Karpas-422 (cell line): Measurements from ENCODE around the gene SHISA5. TPM values are rescaled to one million over a fixed set of nuclear protein-coding genes. Genes with fewer than 3 reads are reported as not detected.
"Not testable (repeated sequence)": the region's sequence is repeated elsewhere in the genome, so short reads cannot be mapped to it uniquely, and the experiment has no call there.

ENCODE experiments used
- DNase-seq: peaks from one replicate; pipeline ENCODE4 v3.0.0-alpha.2; 2015
- H2AFZ ChIP-seq: fragments of 200-600 bp; sonication (generic); 2 replicates; pipeline ENCODE4 v1.6.1; 2014; ENCODE audit warnings: antibody characterized with exemption, low read length, mixed read lengths
- H3K27ac ChIP-seq: fragments of 200-600 bp; sonication (generic); 2 replicates; pipeline ENCODE4 v1.5.1; 2014; ENCODE audit warnings: mild to moderate bottlenecking, low read length, moderate library complexity
- H3K27me3 ChIP-seq: fragments of 200-600 bp; sonication (generic); 2 replicates; pipeline ENCODE4 v1.6.1; 2014; ENCODE audit warnings: low read length, mixed read lengths
- H3K36me3 ChIP-seq: fragments of 200-600 bp; sonication (generic); 2 replicates; pipeline ENCODE4 v1.6.1; 2014; ENCODE audit warnings: low read length, mixed read lengths; ENCODE audit not compliant: insufficient read depth
- H3K4me1 ChIP-seq: fragments of 200-600 bp; sonication (generic); 2 replicates; pipeline ENCODE4 v1.6.1; 2014; ENCODE audit warnings: mild to moderate bottlenecking, low read length, mixed read lengths
- H3K4me2 ChIP-seq: fragments of 200-600 bp; sonication (generic); 2 replicates; pipeline ENCODE4 v1.6.1; 2014; ENCODE audit warnings: low read length, low read depth, mild to moderate bottlenecking; ENCODE audit not compliant: poor library complexity, severe bottlenecking
- H3K4me3 ChIP-seq: fragments of 200-600 bp; sonication (generic); 2 replicates; pipeline ENCODE4 v1.5.1; 2014; ENCODE audit warnings: mild to moderate bottlenecking, antibody characterized with exemption, low read length, mixed read lengths
- H3K79me2 ChIP-seq: fragments of 200-600 bp; sonication (generic); 2 replicates; pipeline ENCODE4 v1.6.1; 2014; ENCODE audit warnings: mild to moderate bottlenecking, low read length, mixed read lengths
- H3K9ac ChIP-seq: fragments of 200-600 bp; sonication (generic); 2 replicates; pipeline ENCODE4 v1.6.0; 2014; ENCODE audit warnings: low read length
- H3K9me2 ChIP-seq: fragments of 200-600 bp; sonication (generic), shearing (Covaris generic); replicated peaks from 2 replicates; pipeline ENCODE4 v1.6.0; 2014; ENCODE audit warnings: mild to moderate bottlenecking, low read length, moderate library complexity; ENCODE audit not compliant: insufficient read depth
- H3K9me3 ChIP-seq: fragments of 300-700, 200-600 bp; sonication (generic); 2 replicates; pipeline ENCODE4 v1.6.1; 2014; ENCODE audit warnings: low read length, mixed read lengths
- H4K20me1 ChIP-seq: fragments of 200-600 bp; sonication (generic); 2 replicates; pipeline ENCODE4 v1.6.1; 2014; ENCODE audit warnings: mild to moderate bottlenecking, antibody characterized with exemption, low read length, low read depth; ENCODE audit not compliant: insufficient read depth
- total RNA-seq: library from RNA; depleted of rRNA; stranded (reverse); fragments of >200 nt; shearing (Covaris generic); gene quantifications from 2 replicates; pipeline ENCODE4 v1.2.3, GENCODE V29; 2014; ENCODE audit warnings: low replicate concordance

The SHISA5 gene
- total RNA-seq, 1 experiment from 2014 or later: 149 TPM

DNA sequence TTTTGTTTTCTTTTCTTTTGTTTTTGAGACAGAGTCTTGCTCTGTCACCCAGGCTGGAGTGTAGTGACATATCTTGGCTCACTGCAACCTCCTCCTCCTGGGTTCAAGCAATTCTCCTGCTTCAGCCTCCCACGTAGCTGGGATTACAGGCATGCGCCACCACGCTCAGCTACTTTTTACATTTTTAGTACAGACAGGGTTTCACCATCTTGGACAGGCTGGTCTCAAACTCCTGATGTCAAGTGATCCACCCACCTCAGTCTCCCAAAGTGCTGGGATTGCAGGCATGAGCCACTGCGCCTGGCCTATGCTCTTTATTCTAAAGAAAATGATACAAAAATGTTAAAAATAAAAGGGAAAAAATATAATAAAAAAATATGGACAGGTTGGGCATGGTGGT is 26.7 kb upstream of the SHISA5 start:
- not testable (repeated sequence) for H3K4me3 ChIP-seq, H3K79me2 ChIP-seq, H3K27ac ChIP-seq, H3K9ac ChIP-seq, H3K9me3 ChIP-seq, H3K27me3 ChIP-seq, DNase-seq, H3K4me2 ChIP-seq, H3K9me2 ChIP-seq, H4K20me1 ChIP-seq, H2AFZ ChIP-seq, H3K4me1 ChIP-seq
- H3K36me3 ChIP-seq: peaks cover 31% of the 10 kb centered on the region

DNA sequence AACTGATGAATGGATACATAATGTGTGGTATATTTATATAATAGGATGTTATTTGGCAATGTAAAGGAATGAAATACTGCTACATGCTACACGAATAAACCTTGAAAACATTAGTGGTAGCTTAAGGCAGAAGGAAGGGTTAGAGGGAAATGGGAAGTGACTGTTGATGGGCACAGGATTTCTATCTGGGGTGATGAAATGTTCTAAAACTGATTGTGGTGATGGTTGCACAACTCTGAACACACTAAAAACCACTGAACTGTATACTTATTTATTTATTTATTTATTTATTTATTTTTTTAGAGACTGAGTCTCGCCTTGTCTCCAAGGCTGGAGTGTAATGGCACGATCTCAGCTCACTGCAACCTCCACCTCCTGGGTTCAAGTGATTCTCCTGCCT is 24.8 kb upstream of the SHISA5 start:
- Histone ChIP-seq H2AFZ (no peak overlapping the region), H3K9me2 (no peaks in the 10 kb centered on the region), H3K4me1 (no peaks in the 10 kb centered on the region), H3K4me3 (no peak overlapping the region), H3K27ac (no peak overlapping the region), H3K27me3 (no peaks in the 10 kb centered on the region), H3K9me3 (no peaks in the 10 kb centered on the region), H3K79me2 (no peaks in the 10 kb centered on the region), H4K20me1 (no peaks in the 10 kb centered on the region), H3K4me2 (no peak overlapping the region), H3K9ac (no peak overlapping the region), H3K36me3 (peaks cover 25% of the 10 kb centered on the region)
- DNase-seq: no peak

DNA sequence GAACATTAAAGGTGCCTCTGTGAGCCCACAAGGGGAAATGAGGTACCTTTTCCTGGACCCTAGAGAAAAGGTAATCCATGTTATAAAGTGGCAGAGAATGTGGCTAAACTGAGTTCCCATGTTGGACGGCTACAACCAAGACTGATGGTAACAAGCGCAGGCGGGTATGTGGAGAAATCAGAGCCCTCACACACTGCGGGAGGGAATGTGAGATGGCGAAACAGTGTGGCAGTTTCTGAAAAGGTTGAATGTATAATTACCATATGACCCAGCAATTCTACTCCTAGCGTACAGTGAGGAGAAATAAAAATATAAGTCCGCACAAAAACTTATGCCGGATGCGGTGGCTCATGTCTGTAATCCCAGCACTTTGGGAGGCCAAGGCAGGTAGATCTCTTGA is 24.1 kb upstream of the SHISA5 start:
- Histone ChIP-seq H3K4me3 (no peak overlapping the region), H3K27ac (no peak overlapping the region), H3K9ac (no peak overlapping the region), H4K20me1 (no peaks in the 10 kb centered on the region), H3K36me3 (peaks cover 25% of the 10 kb centered on the region), H3K9me3 (no peaks in the 10 kb centered on the region), H3K4me1 (no peaks in the 10 kb centered on the region), H3K4me2 (no peak overlapping the region), H3K79me2 (no peaks in the 10 kb centered on the region), H3K9me2 (no peaks in the 10 kb centered on the region), H2AFZ (no peak overlapping the region), H3K27me3 (no peaks in the 10 kb centered on the region)
- no peak for DNase-seq

DNA sequence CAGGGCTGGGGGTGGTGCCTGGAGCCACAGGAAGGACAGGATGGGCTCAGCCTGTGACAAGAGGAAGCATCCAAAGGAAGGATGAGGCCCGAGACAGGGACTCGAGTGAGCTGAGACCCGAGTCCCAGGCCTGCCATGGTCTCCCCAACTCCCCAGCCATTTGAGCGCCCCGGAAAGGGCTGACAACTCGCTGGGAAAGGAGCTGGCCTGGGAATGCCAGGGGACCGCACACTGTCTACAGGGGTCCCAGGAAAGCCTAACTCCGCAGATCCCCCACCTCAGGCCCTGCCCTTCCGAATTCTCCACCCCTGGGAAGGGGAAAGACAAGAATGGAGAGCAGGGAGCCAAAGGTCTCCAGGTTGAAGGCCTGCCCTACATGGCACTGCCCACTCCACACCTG is 21.0 kb upstream of the SHISA5 start:
- H2AFZ ChIP-seq: no peak overlapping the region
- H3K9ac ChIP-seq: no peak overlapping the region
- DNase-seq: no peak
- no peaks in the 10 kb centered on the region for H3K27me3 ChIP-seq
- H3K36me3 ChIP-seq: peaks cover 16% of the 10 kb centered on the region
- H3K4me2 ChIP-seq: no peak overlapping the region
- no peaks in the 10 kb centered on the region for H4K20me1 ChIP-seq
- no peaks in the 10 kb centered on the region for H3K9me2 ChIP-seq
- H3K4me1 ChIP-seq: no peaks in the 10 kb centered on the region
- H3K9me3 ChIP-seq: no peaks in the 10 kb centered on the region
- no peak overlapping the region for H3K4me3 ChIP-seq
- H3K27ac ChIP-seq: no peak overlapping the region
- no peaks in the 10 kb centered on the region for H3K79me2 ChIP-seq

DNA sequence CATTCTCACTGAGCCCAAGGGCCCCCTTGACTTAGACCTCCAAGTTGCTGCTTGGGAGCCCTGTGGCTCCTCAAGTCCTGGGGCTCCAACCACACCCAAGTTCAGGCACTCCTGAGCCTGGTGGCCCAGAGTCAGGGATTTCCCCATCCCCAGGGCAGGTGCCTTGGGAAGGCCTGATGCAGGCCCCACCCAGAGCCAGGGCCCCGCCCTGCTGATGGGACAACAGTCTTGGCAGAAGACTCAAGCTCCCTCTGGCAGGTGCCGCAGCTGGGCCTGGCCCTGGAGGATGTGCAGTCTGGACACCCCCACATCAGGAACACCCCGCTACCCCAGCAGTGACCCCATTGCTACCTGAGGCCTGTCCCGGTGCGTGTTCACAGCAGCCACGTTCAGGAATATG is 17.7 kb upstream of the SHISA5 start:
- H3K4me3 ChIP-seq: no peak overlapping the region
- H3K9me2 ChIP-seq: no peaks in the 10 kb centered on the region
- no peak overlapping the region for H2AFZ ChIP-seq
- H3K27ac ChIP-seq: no peak overlapping the region
- H3K27me3 ChIP-seq: no peaks in the 10 kb centered on the region
- H3K4me2 ChIP-seq: no peak overlapping the region
- no peak overlapping the region for H3K9ac ChIP-seq
- H3K79me2 ChIP-seq: no peaks in the 10 kb centered on the region
- no peaks in the 10 kb centered on the region; the same call in 1 of the 2 replicates for H3K36me3 ChIP-seq
- DNase-seq: no peak
- H3K4me1 ChIP-seq: no peaks in the 10 kb centered on the region
- no peaks in the 10 kb centered on the region for H4K20me1 ChIP-seq
- no peaks in the 10 kb centered on the region for H3K9me3 ChIP-seq

DNA sequence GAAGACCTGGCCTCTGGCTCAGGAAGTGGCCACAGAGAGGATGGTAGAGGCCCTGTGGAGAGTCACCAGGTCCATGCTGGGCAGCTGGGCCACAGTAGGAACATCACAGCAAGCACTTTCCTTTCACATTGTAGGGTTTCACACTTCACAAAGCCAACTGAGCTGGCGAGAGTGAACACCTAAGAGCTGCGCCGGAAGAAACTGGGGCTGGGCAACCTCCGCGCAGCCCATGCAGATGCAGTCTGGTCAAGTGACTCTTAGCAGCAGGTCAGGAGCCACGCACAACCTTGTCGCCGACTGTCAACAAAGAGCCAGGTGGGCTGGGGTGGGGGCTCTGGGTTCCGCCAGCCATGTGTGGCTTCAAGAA is 15.3 kb upstream of the SHISA5 start:
- Histone ChIP-seq H3K27ac (no peak overlapping the region), H3K9me2 (no peaks in the 10 kb centered on the region), H3K4me1 (peaks cover 13% of the 10 kb centered on the region), H3K79me2 (no peaks in the 10 kb centered on the region), H3K27me3 (no peaks in the 10 kb centered on the region), H3K9ac (no peak overlapping the region), H4K20me1 (no peaks in the 10 kb centered on the region), H3K4me2 (no peak overlapping the region), H3K4me3 (no peak overlapping the region), H3K9me3 (no peaks in the 10 kb centered on the region), H2AFZ (no peak overlapping the region), H3K36me3 (no peaks in the 10 kb centered on the region; the same call in 1 of the 2 replicates)
- no peak for DNase-seq

DNA sequence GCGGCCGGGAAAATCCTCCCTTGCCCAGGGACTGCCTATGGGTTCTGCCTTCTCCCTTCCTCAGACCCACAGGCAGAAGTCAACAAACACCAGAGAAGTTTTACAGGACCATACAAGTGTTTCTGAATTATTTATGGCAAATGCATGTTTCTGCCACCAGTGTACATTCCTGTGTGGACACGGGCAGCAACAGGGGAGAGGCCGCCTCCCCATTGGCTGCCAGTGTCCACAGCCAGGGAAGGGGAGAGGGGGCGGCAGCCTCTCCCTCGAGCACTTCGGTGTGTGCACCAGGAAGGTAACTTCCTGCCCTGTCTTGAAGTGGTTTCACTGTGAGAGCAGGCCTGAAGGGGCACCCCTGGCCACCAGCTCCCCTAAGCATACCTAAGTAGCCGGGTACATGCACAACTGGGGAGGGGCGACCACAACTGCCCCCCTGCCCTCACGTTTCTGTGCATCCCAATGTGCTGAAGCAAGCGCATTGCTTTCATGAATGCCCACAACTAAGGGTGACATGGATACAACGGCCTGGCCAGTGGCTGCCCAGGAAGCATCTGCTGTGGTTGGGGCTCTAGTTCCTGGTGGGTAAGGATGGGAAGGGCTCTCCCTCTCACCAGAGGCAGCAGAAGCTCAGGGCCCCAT is 14.8 kb upstream of the SHISA5 start:
- no peaks in the 10 kb centered on the region for H3K9me3 ChIP-seq
- no peak overlapping the region for H3K4me3 ChIP-seq
- H3K27ac ChIP-seq: no peak overlapping the region
- no peaks in the 10 kb centered on the region for H3K79me2 ChIP-seq
- no peaks in the 10 kb centered on the region; the same call in 1 of the 2 replicates for H3K36me3 ChIP-seq
- H3K9ac ChIP-seq: no peak overlapping the region
- H3K9me2 ChIP-seq: no peaks in the 10 kb centered on the region
- no peaks in the 10 kb centered on the region for H3K27me3 ChIP-seq
- H3K4me1 ChIP-seq: peaks cover 13% of the 10 kb centered on the region
- DNase-seq: no peak
- H2AFZ ChIP-seq: no peak overlapping the region
- no peaks in the 10 kb centered on the region for H4K20me1 ChIP-seq
- no peak overlapping the region for H3K4me2 ChIP-seq

DNA sequence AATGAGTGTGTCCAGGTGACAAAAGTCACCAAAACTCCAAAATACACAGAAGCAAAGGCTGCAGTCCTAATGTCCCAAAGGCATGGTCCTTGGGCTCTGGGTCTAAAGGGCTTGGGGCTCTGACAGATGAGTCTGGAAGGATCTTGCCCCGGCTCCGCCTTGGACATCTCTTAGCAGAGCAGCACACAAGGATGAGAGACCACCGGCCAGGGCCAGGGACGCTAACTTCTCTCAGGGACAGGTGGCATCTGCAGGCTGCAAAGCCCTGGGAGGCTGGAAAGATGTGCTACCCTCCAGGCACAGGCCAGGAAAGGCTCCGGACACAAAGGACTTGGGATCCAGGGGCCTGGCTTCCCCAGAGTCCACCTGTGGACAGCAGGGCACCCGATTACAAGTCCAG is 14.1 kb upstream of the SHISA5 start:
- Histone ChIP-seq H3K4me2 (no peak overlapping the region), H3K9me2 (no peaks in the 10 kb centered on the region), H3K4me3 (no peak overlapping the region), H2AFZ (no peak overlapping the region), H3K9me3 (no peaks in the 10 kb centered on the region), H3K79me2 (no peaks in the 10 kb centered on the region), H3K4me1 (peaks cover 13% of the 10 kb centered on the region), H3K9ac (no peak overlapping the region), H3K36me3 (no peaks in the 10 kb centered on the region; the same call in 1 of the 2 replicates), H4K20me1 (no peaks in the 10 kb centered on the region), H3K27me3 (no peaks in the 10 kb centered on the region), H3K27ac (no peak overlapping the region)
- no peak for DNase-seq

DNA sequence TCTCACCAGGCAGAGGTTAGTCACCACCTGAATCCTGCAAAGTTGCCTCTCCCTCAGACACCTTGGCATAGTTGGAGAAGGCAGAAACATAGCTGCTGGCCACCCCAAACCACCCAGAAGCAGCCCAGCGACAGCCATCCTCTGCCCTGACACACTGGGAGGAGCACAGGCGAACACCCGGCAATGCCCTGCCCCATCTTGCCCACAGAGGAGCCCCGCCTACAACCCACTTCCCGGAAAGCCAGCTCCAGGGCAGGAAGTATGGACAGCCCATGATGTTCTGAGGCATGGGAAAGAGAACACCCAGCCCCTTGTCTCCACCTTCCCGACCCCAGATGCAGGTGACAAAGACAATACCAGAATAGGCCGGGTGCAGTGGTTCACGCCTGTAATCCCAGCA is 12.6 kb upstream of the SHISA5 start:
- Histone ChIP-seq H2AFZ (no peak overlapping the region), H3K27me3 (no peaks in the 10 kb centered on the region), H3K4me2 (no peak overlapping the region), H3K36me3 (no peaks in the 10 kb centered on the region; the same call in 1 of the 2 replicates), H3K9me3 (no peaks in the 10 kb centered on the region), H3K4me1 (peaks cover 13% of the 10 kb centered on the region), H3K79me2 (no peaks in the 10 kb centered on the region), H3K27ac (no peak overlapping the region), H3K9me2 (no peaks in the 10 kb centered on the region), H3K9ac (no peak overlapping the region), H3K4me3 (no peak overlapping the region), H4K20me1 (no peaks in the 10 kb centered on the region)
- DNase-seq: no peak
